Measurements from ENCODE around the gene ESR2. TPM values are rescaled to one million over a fixed set of nuclear protein-coding genes. Genes with fewer than 3 reads are reported as not detected.

The ESR2 gene
- polyA plus RNA-seq, 1 of the 3 experiments (the other 2 are of a cell fraction), result 0.03 TPM

- CTCF ChIA-PET, result interaction anchor here (1.5 kb wide), 1 partner anchor 14 kb away, joined by 3 read pairs; no protein-coding TSS in a partner anchor
Measured at GRCh38 chr14:64329149-64329548, 35.0 kb upstream of the ESR2 start.

GRCh38 chr14:64326502-64326901, 32.3 kb upstream of the ESR2 start:
- H3K4me3 ChIP-seq (ENCODE audit: low read depth in 2 of 2, low read length in 1 of 2), result no peak overlapping the region
- no peaks in the 10 kb centered on the region for H3K9me3 ChIP-seq
- no peak overlapping the region for H2AFZ ChIP-seq (ENCODE audit: low read depth)
- no peak for DNase-seq
- no peak for TF ChIP-seq FOXJ3 (CRISPR knock-in tag; IDR thresholded peaks at IDR 0.05)
- no peak for TF ChIP-seq USF2 (IDR thresholded peaks at IDR 0.05; ENCODE audit: borderline replicate concordance, low read depth, low read length)
- TF ChIP-seq REST (IDR thresholded peaks at IDR 0.05; ENCODE audit: low read depth, low read length), result no peak
- no peak for TF ChIP-seq SIN3A (IDR thresholded peaks at IDR 0.05; ENCODE audit: borderline replicate concordance, low read depth, low read length)
- no peak for TF ChIP-seq FOSL2 (IDR thresholded peaks at IDR 0.05; ENCODE audit: borderline replicate concordance, low read depth)
- no peak for TF ChIP-seq MXI1 (IDR thresholded peaks at IDR 0.05; ENCODE audit: low read depth, low read length)
- TF ChIP-seq JUND (IDR thresholded peaks at IDR 0.05), result no peak
- no peak for TF ChIP-seq TAF1 (IDR thresholded peaks at IDR 0.05; ENCODE audit: borderline replicate concordance, low read depth, low read length)
- TF ChIP-seq TCF12 (IDR thresholded peaks at IDR 0.05), result no peak
- TF ChIP-seq PBX3 (IDR thresholded peaks at IDR 0.05), result no peak
- no peak for TF ChIP-seq EP300 (IDR thresholded peaks at IDR 0.05; ENCODE audit: borderline replicate concordance in 1 of 2, low read depth in 1 of 2, low read length in 1 of 2)
- H3K79me2 ChIP-seq (ENCODE audit: insufficient read depth), result no peaks in the 10 kb centered on the region
- ChIA-PET CTCF (no interaction called here), POLR2A (no interaction called here)
- no peak overlapping the region for H3K4me2 ChIP-seq
- no peak overlapping the region for H3K9ac ChIP-seq
- H3K27ac ChIP-seq (ENCODE audit: low read depth in 2 of 2, low read length in 1 of 2), result no peak overlapping the region
- 94% methylated on average over 2 of the region's 2 CpGs for WGBS (ENCODE audit: low lambda C conversion rate)
- no peaks in the 10 kb centered on the region for H3K9me2 ChIP-seq
- no peaks in the 10 kb centered on the region for H4K20me1 ChIP-seq (ENCODE audit: insufficient read depth)
- H3K4me1 ChIP-seq (ENCODE audit: control insufficient read depth in 1 of 2, insufficient read depth in 2 of 2, low read depth in 1 of 2, low read length in 1 of 2), result no peaks in the 10 kb centered on the region
- no peaks in the 10 kb centered on the region for H3K27me3 ChIP-seq (ENCODE audit: insufficient read depth)
- no peaks in the 10 kb centered on the region for H3K36me3 ChIP-seq (replicated peaks in 1 of 2; ENCODE audit: control insufficient read depth in 1 of 2, insufficient read depth in 2 of 2, low read length in 1 of 2)
- peaks cover 8% of the 10 kb centered on the region for H3F3A ChIP-seq (replicated peaks; ENCODE audit: insufficient read depth)

More at GRCh38 chr14:64329149-64329548, 35.0 kb upstream of the ESR2 start:
- Histone ChIP-seq H4K20me1 (ENCODE audit: insufficient read depth) (no peaks in the 10 kb centered on the region), H3K27ac (ENCODE audit: low read depth in 2 of 2, low read length in 1 of 2) (no peak overlapping the region), H3K4me3 (ENCODE audit: low read depth in 2 of 2, low read length in 1 of 2) (no peak overlapping the region), H3F3A (replicated peaks; ENCODE audit: insufficient read depth) (peaks cover 8% of the 10 kb centered on the region), H3K9me3 (no peaks in the 10 kb centered on the region), H3K9me2 (no peaks in the 10 kb centered on the region), H3K9ac (no peak overlapping the region), H3K36me3 (replicated peaks in 1 of 2; ENCODE audit: control insufficient read depth in 1 of 2, insufficient read depth in 2 of 2, low read length in 1 of 2) (no peaks in the 10 kb centered on the region), H2AFZ (ENCODE audit: low read depth) (no peak overlapping the region), H3K79me2 (ENCODE audit: insufficient read depth) (no peaks in the 10 kb centered on the region), H3K27me3 (ENCODE audit: insufficient read depth) (no peaks in the 10 kb centered on the region), H3K4me1 (ENCODE audit: control insufficient read depth in 1 of 2, insufficient read depth in 2 of 2, low read depth in 1 of 2, low read length in 1 of 2) (no peaks in the 10 kb centered on the region), H3K4me2 (no peak overlapping the region)
- POLR2A ChIA-PET, result no interaction called here
- WGBS (ENCODE audit: low lambda C conversion rate), result 62% methylated on average over 3 of the region's 3 CpGs
- no peak for DNase-seq
- TF ChIP-seq NFIC (IDR thresholded peaks at IDR 0.05; ENCODE audit: borderline replicate concordance) (no peak), IRF3 (IDR thresholded peaks at IDR 0.05; ENCODE audit: low read depth, low read length) (no peak), RAD21 (IDR thresholded peaks at IDR 0.05; ENCODE audit: low read length) (no peak), TCF12 (IDR thresholded peaks at IDR 0.05) (no peak), FOXJ3 (CRISPR knock-in tag; IDR thresholded peaks at IDR 0.05) (no peak)

Data from SK-N-SH (cell line).